Caco-2 (cell line): ENCODE data around the gene ARHGAP27. TPM values are rescaled to one million over a fixed set of nuclear protein-coding genes. Genes with fewer than 3 reads are reported as not detected.

ENCODE experiments used
- BruUV-seq: library from RNA; stranded (reverse); fragments of 400-500 nt; replicated peaks from 2 replicates; lab custom pipeline; 2021; lab: Mats Ljungman, UMichigan
- CTCF ChIA-PET: fragments of 300-600 bp; sonication (Branson Sonifier 250); formaldehyde crosslinking; loops from one replicate; lab custom pipeline; 2022; ENCODE audit warnings: antibody characterized with exemption; lab: Charles Lee
- POLR2A ChIA-PET: fragments of 300-600 bp; sonication (Branson Sonifier 250); formaldehyde crosslinking; loops from one replicate; lab custom pipeline; 2022; ENCODE audit warnings: antibody characterized with exemption; lab: Charles Lee
- DNase-seq, 2 experiments: peaks; one replicate each; pipeline versions ENCODE4 v3.0.0 to v3.0.0-alpha.2; 2020 to 2022
- H3K27me3 ChIP-seq: replicated peaks from 2 replicates; pipeline ENCODE4 v1.6.0; 2011; ENCODE audit warnings: low read length; ENCODE audit not compliant: control insufficient read depth, insufficient read depth
- H3K36me3 ChIP-seq: 2 replicates; pipeline ENCODE4 v1.5.1; 2011; ENCODE audit warnings: low read length; ENCODE audit not compliant: control insufficient read depth, insufficient read depth
- H3K4me1 ChIP-seq: fragments of 250-450 bp; sonication (Bioruptor Pico); 2 replicates; pipeline ENCODE4 v1.5.1; 2020; ENCODE audit warnings: mild to moderate bottlenecking
- H3K4me3 ChIP-seq: 2 replicates; pipeline ENCODE4 v1.5.1; 2011; ENCODE audit warnings: low read depth, mild to moderate bottlenecking, control low read depth, low read length
- H3K9me3 ChIP-seq: fragments of 250-450 bp; sonication (Bioruptor Pico); 2 replicates; pipeline ENCODE4 v1.5.1; 2020; ENCODE audit warnings: mild to moderate bottlenecking, moderate library complexity
- H3K27ac Mint-ChIP-seq: one replicate; pipeline ENCODE4 v1.8.0; 2022; ENCODE audit warnings: mixed read lengths; ENCODE audit not compliant: unreplicated experiment
- H3K27me3 Mint-ChIP-seq: one replicate; pipeline ENCODE4 v1.8.0; 2022; ENCODE audit warnings: mixed read lengths; ENCODE audit not compliant: insufficient read depth, unreplicated experiment
- H3K36me3 Mint-ChIP-seq: one replicate; pipeline ENCODE4 v1.8.0; 2022; ENCODE audit warnings: mild to moderate bottlenecking, mixed read lengths; ENCODE audit not compliant: insufficient read depth, unreplicated experiment
- H3K4me1 Mint-ChIP-seq: one replicate; pipeline ENCODE4 v1.8.0; 2022; ENCODE audit warnings: low read depth, mixed read lengths; ENCODE audit not compliant: unreplicated experiment
- H3K4me3 Mint-ChIP-seq: one replicate; pipeline ENCODE4 v1.8.0; 2022; ENCODE audit warnings: mild to moderate bottlenecking, moderate library complexity, mixed read lengths; ENCODE audit not compliant: unreplicated experiment
- H3K9me3 Mint-ChIP-seq: one replicate; pipeline ENCODE4 v1.8.0; 2022; ENCODE audit warnings: mixed read lengths; ENCODE audit not compliant: unreplicated experiment
- intact Hi-C: fragments of 100-400 bp; cut with micrococcal nuclease; formaldehyde crosslinking; loops from one replicate; pipeline ENCODE4 v1.10.0; 2022; ENCODE audit not compliant: unreplicated experiment
- total RNA-seq: library from RNA; stranded (reverse); gene quantifications from 2 replicates; pipeline ENCODE4 v1.2.3, GENCODE V29; 2022
- TF ChIP-seq, protein P1 (sequence below), 2 experiments: fragments of 200-600 bp in 1 of 2; IDR thresholded peaks; 1 replicate in 1 of 2; 2 replicates in 1 of 2; pipeline versions ENCODE4 v1.5.1 to v1.8.0; 2011 to 2022; ENCODE audit warnings: antibody characterized with exemption in 1 of 2, control low read depth in 1 of 2, inconsistent platforms in 1 of 2, low read depth in 1 of 2, low read length in 1 of 2, mild to moderate bottlenecking in 1 of 2, moderate library complexity in 1 of 2; ENCODE audit not compliant: insufficient read depth in 1 of 2, severe bottlenecking in 1 of 2, unreplicated experiment in 1 of 2

The ARHGAP27 gene
- total RNA-seq, 1 experiment from 2014 or later, result 35.9 TPM

DNA sequence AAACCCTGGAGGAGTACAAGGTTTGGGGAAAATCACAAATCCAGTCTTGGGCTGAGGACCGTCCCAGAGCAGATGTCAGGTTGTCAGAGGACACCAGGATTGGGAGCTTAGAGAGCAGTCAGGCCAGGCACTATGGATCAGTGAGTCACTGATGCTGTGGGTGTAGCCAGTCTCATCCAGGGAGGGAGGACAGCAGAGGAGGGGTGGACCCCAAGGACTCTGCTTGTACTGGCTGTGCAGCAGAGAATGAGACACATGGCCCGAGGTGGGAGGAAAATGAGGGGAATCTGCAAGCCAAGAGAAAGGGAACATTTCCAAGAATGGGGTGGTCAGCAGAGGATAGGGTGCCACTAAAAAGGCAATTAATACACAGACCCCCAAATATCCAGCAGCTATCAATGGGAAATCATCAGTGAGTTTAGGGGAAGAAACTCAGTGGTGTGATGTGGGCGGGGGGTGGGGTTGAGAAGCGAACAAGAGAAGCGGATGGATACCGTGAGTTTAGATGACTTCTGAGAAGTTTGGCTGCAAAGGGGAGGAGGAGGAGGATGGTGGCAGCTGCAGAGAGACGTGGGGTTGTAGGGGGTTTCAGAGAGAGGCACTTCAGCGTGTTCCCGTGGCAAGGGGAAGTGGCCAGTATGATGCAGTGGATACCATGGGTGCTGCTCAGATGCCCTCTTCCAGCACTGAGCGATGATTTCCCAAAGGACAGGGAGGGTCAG lies 43.9 kb downstream of the ARHGAP27 start:
- Histone ChIP-seq H3K36me3 (no peaks in the 10 kb centered on the region), H3K4me1 (peaks cover 8% of the 10 kb centered on the region; the same call in 1 of the 2 replicates), H3K9me3 (no peaks in the 10 kb centered on the region), H3K27me3 (no peaks in the 10 kb centered on the region), H3K4me3 (no peak overlapping the region)
- peaks cover 21% of the 10 kb centered on the region for H3K4me1 Mint-ChIP-seq
- DNase-seq, result no peak
- intact Hi-C loops, result no loop called here
- peaks cover 14% of the 10 kb centered on the region for H3K36me3 Mint-ChIP-seq
- ChIA-PET CTCF (interaction anchor here (0.6 to 2.6 kb wide), 5 partner anchors 37 to 141 kb away, joined by 3 to 10 read pairs (median 4); partner anchors contain the start of gene MAP3K14), POLR2A (no interaction called here)
- peaks cover 3% of the 10 kb centered on the region for H3K27me3 Mint-ChIP-seq
- H3K9me3 Mint-ChIP-seq, result no peaks in the 10 kb centered on the region
- no peak overlapping the region for H3K27ac Mint-ChIP-seq
- BruUV-seq, result no TSS peak
- TF ChIP-seq, protein P1, sequence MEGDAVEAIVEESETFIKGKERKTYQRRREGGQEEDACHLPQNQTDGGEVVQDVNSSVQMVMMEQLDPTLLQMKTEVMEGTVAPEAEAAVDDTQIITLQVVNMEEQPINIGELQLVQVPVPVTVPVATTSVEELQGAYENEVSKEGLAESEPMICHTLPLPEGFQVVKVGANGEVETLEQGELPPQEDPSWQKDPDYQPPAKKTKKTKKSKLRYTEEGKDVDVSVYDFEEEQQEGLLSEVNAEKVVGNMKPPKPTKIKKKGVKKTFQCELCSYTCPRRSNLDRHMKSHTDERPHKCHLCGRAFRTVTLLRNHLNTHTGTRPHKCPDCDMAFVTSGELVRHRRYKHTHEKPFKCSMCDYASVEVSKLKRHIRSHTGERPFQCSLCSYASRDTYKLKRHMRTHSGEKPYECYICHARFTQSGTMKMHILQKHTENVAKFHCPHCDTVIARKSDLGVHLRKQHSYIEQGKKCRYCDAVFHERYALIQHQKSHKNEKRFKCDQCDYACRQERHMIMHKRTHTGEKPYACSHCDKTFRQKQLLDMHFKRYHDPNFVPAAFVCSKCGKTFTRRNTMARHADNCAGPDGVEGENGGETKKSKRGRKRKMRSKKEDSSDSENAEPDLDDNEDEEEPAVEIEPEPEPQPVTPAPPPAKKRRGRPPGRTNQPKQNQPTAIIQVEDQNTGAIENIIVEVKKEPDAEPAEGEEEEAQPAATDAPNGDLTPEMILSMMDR (IDR thresholded peaks at IDR 0.05; ENCODE audit: insufficient read depth in 1 of 2, low read depth in 1 of 2, low read length in 1 of 2, severe bottlenecking in 1 of 2, unreplicated experiment in 1 of 2), result no peak
- H3K4me3 Mint-ChIP-seq, result no peak overlapping the region

DNA sequence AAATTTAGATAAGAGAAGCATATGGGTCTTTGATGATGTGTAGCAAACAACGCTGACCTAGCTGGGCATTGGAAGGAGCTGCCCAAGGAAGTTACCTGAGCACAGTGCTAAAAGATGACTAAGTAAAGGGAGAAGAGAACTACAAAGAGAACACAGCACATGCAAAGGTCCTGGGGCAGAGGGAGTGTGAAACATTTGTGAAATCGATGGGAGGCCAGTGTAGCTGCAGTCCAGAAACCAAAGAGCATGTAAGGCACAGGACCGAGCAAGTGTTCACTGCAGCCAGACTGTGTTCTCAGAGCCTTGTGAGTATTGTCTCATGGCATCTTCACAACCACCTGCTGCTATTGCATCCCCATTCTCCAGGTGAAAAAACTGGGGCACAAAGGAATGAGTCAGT lies 44.9 kb downstream of the ARHGAP27 start:
- H3K27ac Mint-ChIP-seq, result no peak overlapping the region
- H3K4me3 ChIP-seq, result no peak overlapping the region
- H3K36me3 Mint-ChIP-seq, result peaks cover 4% of the 10 kb centered on the region
- no peaks in the 10 kb centered on the region for H3K27me3 ChIP-seq
- DNase-seq, result no peak
- peaks cover 28% of the 10 kb centered on the region for H3K4me1 Mint-ChIP-seq
- POLR2A ChIA-PET, result no interaction called here
- no peaks in the 10 kb centered on the region for H3K9me3 Mint-ChIP-seq
- no peaks in the 10 kb centered on the region for H3K36me3 ChIP-seq
- BruUV-seq, result no TSS peak
- H3K4me3 Mint-ChIP-seq, result no peak overlapping the region
- intact Hi-C loops, result no loop called here
- peaks cover 3% of the 10 kb centered on the region for H3K27me3 Mint-ChIP-seq
- no peaks in the 10 kb centered on the region for H3K9me3 ChIP-seq
- H3K4me1 ChIP-seq, result peaks cover 8% of the 10 kb centered on the region; the same call in 1 of the 2 replicates
- TF ChIP-seq, protein P1 (IDR thresholded peaks at IDR 0.05; ENCODE audit: insufficient read depth in 1 of 2, low read depth in 1 of 2, low read length in 1 of 2, severe bottlenecking in 1 of 2, unreplicated experiment in 1 of 2), result no peak
- CTCF ChIA-PET, result interaction anchor here (1.2 to 3.2 kb wide), 3 partner anchors 38 to 168 kb away, joined by 3 to 14 read pairs (median 10); no protein-coding TSS in a partner anchor

DNA sequence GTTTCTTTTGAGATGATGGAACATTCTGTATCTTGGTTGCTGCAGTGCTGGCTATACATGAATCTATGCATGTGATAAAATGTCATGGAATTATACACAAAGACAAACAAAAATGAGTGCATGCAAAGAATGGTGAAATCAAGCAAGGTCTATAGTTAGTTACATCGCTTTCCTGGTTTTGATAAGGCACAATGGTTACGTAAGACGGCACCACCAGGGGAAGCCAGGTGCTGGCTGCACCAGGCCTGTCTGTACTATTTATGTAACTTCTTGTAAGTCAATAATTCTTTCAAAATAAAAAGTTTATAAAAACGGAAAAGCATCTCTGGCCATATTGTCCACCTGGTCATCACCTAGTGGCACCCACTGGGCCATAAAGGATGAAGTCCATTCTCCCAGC lies 46.5 kb downstream of the ARHGAP27 start:
- no peaks in the 10 kb centered on the region for H3K27me3 ChIP-seq
- peaks cover 3% of the 10 kb centered on the region for H3K27me3 Mint-ChIP-seq
- peaks cover 8% of the 10 kb centered on the region; the same call in 1 of the 2 replicates for H3K4me1 ChIP-seq
- no peaks in the 10 kb centered on the region for H3K36me3 Mint-ChIP-seq
- H3K36me3 ChIP-seq, result no peaks in the 10 kb centered on the region
- TF ChIP-seq, protein P1 (IDR thresholded peaks at IDR 0.05; ENCODE audit: insufficient read depth in 1 of 2, low read depth in 1 of 2, low read length in 1 of 2, severe bottlenecking in 1 of 2, unreplicated experiment in 1 of 2), result no peak
- ChIA-PET POLR2A (interaction anchor here (0.5 kb wide), 1 partner anchor 109 kb away, joined by 5 read pairs; no protein-coding TSS in a partner anchor), CTCF (interaction anchor here (1.2 to 3.2 kb wide), 8 partner anchors 39 to 145 kb away, joined by 3 to 45 read pairs (median 8); partner anchors contain the start of gene MAP3K14)
- H3K4me3 ChIP-seq, result no peak overlapping the region
- no peak overlapping the region for H3K27ac Mint-ChIP-seq
- BruUV-seq, result no TSS peak
- no peak for DNase-seq
- intact Hi-C loops, result no loop called here
- H3K9me3 ChIP-seq, result no peaks in the 10 kb centered on the region
- no peaks in the 10 kb centered on the region for H3K9me3 Mint-ChIP-seq
- no peak overlapping the region for H3K4me3 Mint-ChIP-seq
- H3K4me1 Mint-ChIP-seq, result peaks cover 28% of the 10 kb centered on the region
